SH-SY5Y (cell line): ENCODE results near the gene SIGLEC9.

Source experiments
- GATA2 ChIP-seq: IDR thresholded peaks from 2 replicates; pipeline ENCODE4 v1.6.1; 2011; ENCODE audit warnings: mild to moderate bottlenecking, low read depth, low read length
- GATA3 ChIP-seq: IDR thresholded peaks from 2 replicates; pipeline ENCODE4 v1.6.1; 2011; ENCODE audit warnings: low read depth, mild to moderate bottlenecking, low read length, moderate library complexity

GRCh38 chr19:51147663-51148062 is 23.0 kb downstream of the SIGLEC9 start:
- no peak for TF ChIP-seq GATA2
- no peak for TF ChIP-seq GATA3
